Osteocyte (in vitro differentiated cells): Measurements from ENCODE around the gene VWC2L. TPM values are rescaled to one million over a fixed set of nuclear protein-coding genes. Genes with fewer than 3 reads are reported as not detected.

Experiments
- DNase-seq: peaks from one replicate; pipeline ENCODE4 v3.0.0; 2021; ENCODE audit warnings: mixed read lengths; ENCODE audit not compliant: unreplicated experiment; ENCODE audit errors: extremely low spot score
- H3K27ac Mint-ChIP-seq: one replicate; pipeline ENCODE4 v1.8.0; 2021; ENCODE audit warnings: mild to moderate bottlenecking, mixed read lengths; ENCODE audit not compliant: unreplicated experiment
- H3K27me3 Mint-ChIP-seq: one replicate; pipeline ENCODE4 v1.8.0; 2021; ENCODE audit warnings: mixed read lengths; ENCODE audit not compliant: unreplicated experiment
- H3K36me3 Mint-ChIP-seq: one replicate; pipeline ENCODE4 v1.8.0; 2021; ENCODE audit warnings: mixed read lengths; ENCODE audit not compliant: unreplicated experiment
- H3K4me1 Mint-ChIP-seq: one replicate; pipeline ENCODE4 v1.8.0; 2021; ENCODE audit warnings: mixed read lengths; ENCODE audit not compliant: unreplicated experiment
- H3K4me3 Mint-ChIP-seq: one replicate; pipeline ENCODE4 v1.8.0; 2021; ENCODE audit warnings: mild to moderate bottlenecking, moderate library complexity, mixed read lengths; ENCODE audit not compliant: unreplicated experiment
- H3K9me3 Mint-ChIP-seq: one replicate; pipeline ENCODE4 v1.8.0; 2021; ENCODE audit warnings: mixed read lengths; ENCODE audit not compliant: unreplicated experiment
- CTCF ChIP-seq: fragments of 200-600 bp; sonication (generic); IDR thresholded peaks from 2 replicates; pipeline ENCODE4 v1.5.0; 2021; ENCODE audit warnings: antibody characterized with exemption, mild to moderate bottlenecking, moderate library complexity
- total RNA-seq: library from RNA; stranded (reverse); gene quantifications from 2 replicates; pipeline ENCODE4 v1.2.1, GENCODE V29; 2021

Gene VWC2L
- total RNA-seq, 1 donor from 2014 or later = not detected

GRCh38 chr2:214465363-214466146 lies 54.7 kb downstream of the VWC2L start:
- Mint-ChIP-seq H3K4me3 (no peak overlapping the region), H3K36me3 (peaks cover 3% of the 10 kb centered on the region), H3K9me3 (no peaks in the 10 kb centered on the region), H3K27ac (peak overlapping the region; percentile 51), H3K4me1 (peaks cover 11% of the 10 kb centered on the region), H3K27me3 (no peaks in the 10 kb centered on the region)
- DNase-seq = no peak
- TF ChIP-seq CTCF = no peak

- Mint-ChIP-seq H3K9me3 (no peaks in the 10 kb centered on the region), H3K4me3 (no peak overlapping the region), H3K4me1 (peaks cover 11% of the 10 kb centered on the region), H3K36me3 (no peaks in the 10 kb centered on the region), H3K27ac (no peak overlapping the region), H3K27me3 (no peaks in the 10 kb centered on the region)
- TF ChIP-seq CTCF = no peak
- no peak for DNase-seq
Measured at GRCh38 chr2:214469728-214470127, 58.9 kb downstream of the VWC2L start.

- DNase-seq = no peak
- Mint-ChIP-seq H3K27ac (no peak overlapping the region), H3K4me1 (no peaks in the 10 kb centered on the region), H3K36me3 (no peaks in the 10 kb centered on the region), H3K9me3 (no peaks in the 10 kb centered on the region), H3K4me3 (no peak overlapping the region), H3K27me3 (no peaks in the 10 kb centered on the region)
- TF ChIP-seq CTCF = no peak
Measured at GRCh38 chr2:214471382-214471781, 60.5 kb downstream of the VWC2L start.

GRCh38 chr2:214471990-214472389 lies 61.1 kb downstream of the VWC2L start:
- Mint-ChIP-seq H3K4me1 (no peaks in the 10 kb centered on the region), H3K27ac (no peak overlapping the region), H3K4me3 (no peak overlapping the region), H3K9me3 (no peaks in the 10 kb centered on the region), H3K36me3 (no peaks in the 10 kb centered on the region), H3K27me3 (no peaks in the 10 kb centered on the region)
- no peak for DNase-seq
- TF ChIP-seq CTCF = no peak

- no peak overlapping the region for H3K27ac Mint-ChIP-seq
Measured at GRCh38 chr2:214477305-214477704, 66.5 kb downstream of the VWC2L start.

More at GRCh38 chr2:214477305-214477704, 66.5 kb downstream of the VWC2L start:
- H3K27me3 Mint-ChIP-seq = no peaks in the 10 kb centered on the region
- no peak for DNase-seq
- H3K9me3 Mint-ChIP-seq = no peaks in the 10 kb centered on the region
- H3K4me3 Mint-ChIP-seq = no peak overlapping the region
- no peak for TF ChIP-seq CTCF
- no peaks in the 10 kb centered on the region for H3K36me3 Mint-ChIP-seq
- peaks cover 17% of the 10 kb centered on the region for H3K4me1 Mint-ChIP-seq
